GM23248 (cell line): ENCODE results near the gene ARHGEF1.

Experiments
- EZH2 ChIP-seq: fragments of 200-600 bp; sonication (generic); IDR thresholded peaks from 2 replicates; pipeline ENCODE4 v1.6.1; 2018; ENCODE audit warnings: antibody characterized with exemption, mild to moderate bottlenecking; ENCODE audit not compliant: insufficient read depth, poor library complexity, severe bottlenecking
- EZH2phosphoT487 ChIP-seq: fragments of 200-600 bp; sonication (generic); IDR thresholded peaks from 2 replicates; pipeline ENCODE4 v1.6.1; 2018; ENCODE audit warnings: antibody characterized with exemption, moderate library complexity, mild to moderate bottlenecking, low read depth; ENCODE audit not compliant: insufficient read depth

DNA sequence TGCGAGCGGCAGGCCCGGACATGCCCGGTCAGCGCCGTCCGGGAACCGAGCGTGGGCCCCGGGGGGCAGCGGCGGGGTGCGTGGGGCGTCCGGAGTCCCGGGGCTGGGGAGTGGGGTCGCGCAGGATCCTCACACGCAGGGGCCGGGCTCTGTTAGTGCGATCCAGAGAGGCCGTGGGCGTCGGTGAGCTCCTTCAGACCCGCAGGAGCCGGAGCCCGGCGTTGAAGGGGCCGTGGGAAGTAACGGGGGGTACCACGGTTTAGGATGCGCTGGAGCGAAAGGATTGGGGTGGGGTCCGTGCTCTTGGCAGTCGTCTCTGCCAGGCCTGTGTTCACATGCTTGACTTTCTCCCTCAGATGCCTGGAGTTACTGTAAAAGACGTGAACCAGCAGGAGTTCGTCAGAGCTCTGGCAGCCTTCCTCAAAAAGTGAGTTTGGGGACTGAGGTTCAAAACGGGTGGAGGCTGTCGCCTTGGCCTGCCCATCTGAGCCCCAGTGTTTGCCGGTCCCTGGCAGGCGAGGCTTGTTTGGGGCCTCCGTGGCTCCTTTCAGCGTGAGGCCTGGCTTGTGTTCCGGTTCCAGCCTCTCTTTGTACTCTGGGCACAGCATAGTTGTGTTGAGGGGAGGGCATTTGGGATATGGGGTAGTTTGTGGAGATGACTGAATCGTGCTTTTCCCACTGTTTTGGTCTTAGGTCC, 22.4 kb upstream of the ARHGEF1 start:
- TF ChIP-seq EZH2 (no peak), EZH2phosphoT487 (no peak)
